Mucosa of gallbladder (tissue), 1 donor: ENCODE results near the gene PRDM1. TPM values are rescaled to one million over a fixed set of nuclear protein-coding genes. Genes with fewer than 3 reads are reported as not detected.

Experiments
- DNase-seq: peaks from one replicate; pipeline ENCODE4 v3.0.0-alpha.2; 2020; ENCODE audit warnings: low spot score
- total RNA-seq: library from RNA; stranded (reverse); gene quantifications from one replicate; pipeline ENCODE4 v1.2.1, GENCODE V29; 2021
- donor health status: DM: no; HTN: no; CAD: no.

Gene PRDM1
- total RNA-seq, 1 donor from 2014 or later, result 16.9 TPM

DNA sequence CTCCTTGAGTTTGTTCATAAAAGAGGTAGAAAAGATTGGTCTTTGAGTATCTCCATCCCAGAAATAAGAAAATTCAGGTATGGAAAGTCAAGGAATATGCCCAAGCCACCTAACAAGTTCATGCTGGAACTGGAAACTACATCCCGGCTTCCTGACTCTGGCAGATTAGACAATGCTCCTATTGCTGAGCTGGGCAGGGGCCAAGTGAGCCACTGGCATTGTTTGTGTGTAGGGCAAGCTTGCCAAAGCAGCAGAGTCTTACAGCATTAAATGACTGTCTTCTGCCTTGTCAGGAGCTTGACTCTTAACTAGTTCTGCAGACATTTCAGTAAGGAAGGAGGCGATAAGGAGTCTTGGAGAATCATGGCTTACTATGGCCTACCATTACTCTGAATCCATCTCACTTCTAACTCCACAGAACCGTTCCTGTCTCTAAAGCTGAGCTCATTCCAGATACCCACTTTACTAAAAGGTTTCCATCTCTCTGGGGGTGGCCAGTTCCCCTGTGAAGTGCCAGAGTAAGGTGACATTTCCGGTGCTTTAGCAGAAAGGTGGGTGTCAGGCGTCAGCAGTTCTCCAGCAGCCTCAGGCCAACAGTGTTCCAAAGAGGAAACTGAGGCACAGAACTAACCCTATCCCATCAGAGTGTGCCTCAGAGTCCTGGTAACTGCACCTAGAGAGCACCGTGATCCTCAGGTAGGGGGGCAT, 30.1 kb downstream of the PRDM1 start:
- DNase-seq, result peak; percentile 35

DNA sequence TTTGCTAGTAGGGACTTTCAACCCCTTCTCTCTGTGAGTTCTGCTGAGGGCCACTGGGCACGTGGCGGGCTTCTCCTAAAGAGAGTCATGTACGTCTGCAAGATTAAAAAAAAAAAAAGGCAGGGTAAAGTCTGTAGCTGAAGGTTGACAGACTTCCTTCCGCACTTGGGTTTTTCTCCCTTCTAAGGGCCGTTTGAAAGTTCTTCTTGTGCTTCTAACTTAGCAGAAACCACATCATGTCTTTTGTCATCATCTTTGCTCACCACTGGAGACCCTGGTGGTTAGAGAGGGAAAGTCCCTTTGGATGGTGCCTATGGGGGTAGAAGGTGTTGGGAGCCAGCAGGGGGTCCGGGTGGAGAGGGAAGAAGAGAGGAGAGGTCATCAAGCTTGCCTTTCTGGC, 31.4 kb downstream of the PRDM1 start:
- no peak for DNase-seq

DNA sequence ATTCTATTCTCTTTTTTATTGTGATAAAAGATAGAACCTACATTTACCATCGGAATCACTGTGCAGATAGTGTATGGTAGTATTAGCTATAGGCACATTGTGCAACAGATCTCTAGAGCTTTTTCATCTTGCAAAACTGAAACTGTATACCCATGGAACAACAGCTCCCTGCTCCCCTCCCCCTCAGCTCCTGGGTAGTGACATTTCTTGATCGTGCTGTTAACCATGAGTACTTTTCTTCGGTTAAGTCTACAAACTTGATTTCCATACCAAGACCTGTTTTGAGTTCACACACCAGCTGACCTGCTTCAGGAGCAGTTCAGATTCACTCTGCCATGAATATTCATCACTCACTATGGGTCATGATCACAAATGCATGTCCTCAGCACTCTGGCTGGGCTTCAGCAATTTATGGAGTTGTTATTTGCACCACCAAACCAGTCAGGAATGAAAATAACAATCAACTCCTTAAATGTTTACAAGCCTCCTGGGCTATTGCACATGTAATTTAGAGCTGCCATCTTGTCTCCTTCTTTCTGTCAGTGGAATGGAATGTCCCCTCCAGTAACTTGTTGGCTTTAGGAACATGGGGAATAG, 32.8 kb downstream of the PRDM1 start:
- no peak for DNase-seq

DNA sequence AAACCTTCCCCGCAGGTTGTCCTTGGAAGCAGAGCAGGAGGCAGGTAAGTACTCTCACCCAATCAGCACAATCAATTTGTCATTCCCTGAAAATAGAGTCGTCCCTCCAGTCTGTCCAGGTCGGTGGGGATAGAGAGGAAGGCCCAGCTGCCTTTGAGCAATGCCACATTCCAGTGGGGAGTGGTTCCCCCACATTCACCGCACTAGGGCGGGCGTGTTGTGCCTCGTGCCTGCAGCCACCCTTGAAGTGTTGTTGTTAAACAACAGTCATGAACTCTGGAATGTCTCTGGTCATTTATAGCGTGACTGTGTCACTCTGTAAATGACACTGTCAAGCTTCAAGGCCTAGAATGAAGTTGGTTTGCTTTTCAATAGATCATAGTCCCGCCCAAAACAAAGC, 33.4 kb downstream of the PRDM1 start:
- DNase-seq, result no peak

DNA sequence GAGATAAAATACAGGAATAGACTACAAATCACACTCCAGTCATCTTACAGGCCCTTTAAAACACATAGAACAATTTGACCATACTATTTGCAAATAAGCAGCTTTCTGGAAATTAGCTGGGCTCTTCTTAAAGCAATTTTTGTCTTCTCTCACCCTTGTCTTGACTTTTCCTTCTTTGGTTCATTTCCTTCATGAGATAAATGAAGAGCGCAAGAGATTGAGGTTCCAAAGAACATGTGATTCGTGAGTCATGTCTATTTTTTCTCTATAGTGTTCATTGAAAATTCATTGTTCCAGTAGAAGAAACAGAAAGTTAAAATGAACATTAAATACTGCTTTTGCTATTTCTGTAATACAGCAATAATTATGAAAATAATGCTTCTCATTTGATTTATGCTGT, 33.9 kb downstream of the PRDM1 start:
- DNase-seq, result no peak

DNA sequence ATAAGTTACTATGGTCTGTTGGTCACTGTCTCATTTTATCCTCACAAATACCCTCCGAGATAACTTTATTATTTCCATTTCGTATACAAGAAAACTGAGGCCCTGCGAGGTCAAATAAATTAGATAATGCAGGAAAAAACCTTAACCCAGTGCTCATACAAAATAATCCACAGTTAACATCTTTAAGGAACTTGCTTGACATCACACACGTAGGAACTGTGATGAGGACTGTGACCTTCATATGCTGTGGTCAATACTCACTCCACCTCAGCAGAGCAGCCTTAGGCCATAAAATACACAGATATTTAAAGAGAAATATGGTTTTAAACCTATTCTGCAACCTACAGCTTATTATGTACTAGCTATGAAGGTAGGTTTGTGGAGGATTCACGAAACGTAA, 34.3 kb downstream of the PRDM1 start:
- no peak for DNase-seq

DNA sequence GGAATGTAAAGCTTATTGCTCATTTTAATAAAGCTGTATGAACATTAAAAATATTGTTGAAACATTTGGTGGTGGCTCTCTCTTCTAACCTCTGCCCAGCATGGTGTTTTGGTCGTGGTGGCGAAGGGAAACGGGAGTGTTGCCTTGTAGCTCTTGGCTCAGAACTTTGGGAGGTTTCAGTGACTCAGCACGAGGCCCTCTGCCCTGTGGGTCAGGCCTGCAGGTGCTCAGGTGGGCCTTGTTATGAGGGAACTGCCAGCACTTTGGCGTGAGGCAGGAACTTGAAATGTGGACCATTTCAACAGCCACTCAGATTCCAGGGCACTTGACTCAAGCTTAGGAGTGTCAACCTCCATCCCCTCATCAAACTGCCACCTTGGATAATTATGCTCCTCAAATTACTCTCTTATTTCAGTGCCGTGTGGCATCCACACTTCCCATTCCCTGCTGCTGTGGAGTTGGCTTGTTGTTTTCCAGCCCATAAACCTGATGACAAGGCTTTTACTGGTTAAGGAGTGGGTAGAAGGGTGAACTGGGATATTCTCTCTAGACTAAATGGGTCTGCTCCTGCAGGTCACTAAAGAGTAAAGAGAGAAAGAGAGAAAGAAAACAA, 36.3 kb downstream of the PRDM1 start:
- no peak for DNase-seq

DNA sequence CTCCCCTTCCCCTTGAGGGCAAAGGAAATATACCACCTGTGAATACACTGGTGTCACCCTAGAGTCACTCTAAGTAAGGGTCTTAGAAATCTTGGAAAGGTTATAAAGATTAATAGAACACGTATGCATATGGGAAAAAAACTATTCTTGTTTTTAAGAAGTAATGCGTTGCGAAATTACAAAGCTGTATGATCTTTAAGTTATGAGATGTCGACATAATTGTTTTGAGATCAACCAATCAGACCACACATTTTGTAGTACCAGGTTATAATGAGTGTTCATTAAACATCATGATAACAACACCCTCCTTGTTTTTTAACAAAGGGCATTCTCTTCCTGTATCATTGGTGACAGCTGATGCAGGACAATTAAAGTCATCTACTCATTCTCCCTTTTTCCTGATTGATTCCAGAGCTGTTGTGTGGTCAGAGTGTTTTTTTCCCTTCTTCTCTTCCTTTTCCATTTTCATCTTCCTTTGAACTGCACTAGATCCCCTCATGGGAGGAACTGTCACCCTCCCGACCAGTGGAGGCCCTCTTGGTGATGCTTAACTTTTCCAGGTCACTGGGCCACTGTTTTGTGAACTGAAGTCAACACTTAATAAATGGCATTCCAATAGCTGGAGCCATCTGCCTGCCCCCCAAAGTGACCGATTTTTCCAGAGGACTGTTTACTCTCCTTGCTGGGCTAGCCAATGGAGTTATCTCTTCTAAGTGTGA, 37.0 kb downstream of the PRDM1 start:
- no peak for DNase-seq

DNA sequence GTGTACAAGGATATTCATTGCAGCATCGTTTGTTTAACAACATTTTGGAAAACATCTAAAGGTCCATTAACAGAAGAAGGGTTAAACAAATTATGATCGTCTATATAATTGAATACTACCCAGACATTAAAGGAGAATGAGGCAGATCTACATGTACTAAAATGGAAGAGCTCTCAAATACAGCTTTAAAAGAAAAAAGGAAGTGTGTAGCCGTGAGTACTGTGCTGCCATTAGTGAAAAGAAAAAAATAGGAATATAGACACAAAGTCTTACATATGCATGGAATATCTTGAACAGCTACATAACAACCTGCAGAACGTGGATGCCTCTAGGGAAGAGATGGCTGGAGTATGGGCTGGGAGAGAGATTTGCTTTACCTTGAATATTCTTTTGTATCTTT, 37.9 kb downstream of the PRDM1 start:
- DNase-seq, result no peak

DNA sequence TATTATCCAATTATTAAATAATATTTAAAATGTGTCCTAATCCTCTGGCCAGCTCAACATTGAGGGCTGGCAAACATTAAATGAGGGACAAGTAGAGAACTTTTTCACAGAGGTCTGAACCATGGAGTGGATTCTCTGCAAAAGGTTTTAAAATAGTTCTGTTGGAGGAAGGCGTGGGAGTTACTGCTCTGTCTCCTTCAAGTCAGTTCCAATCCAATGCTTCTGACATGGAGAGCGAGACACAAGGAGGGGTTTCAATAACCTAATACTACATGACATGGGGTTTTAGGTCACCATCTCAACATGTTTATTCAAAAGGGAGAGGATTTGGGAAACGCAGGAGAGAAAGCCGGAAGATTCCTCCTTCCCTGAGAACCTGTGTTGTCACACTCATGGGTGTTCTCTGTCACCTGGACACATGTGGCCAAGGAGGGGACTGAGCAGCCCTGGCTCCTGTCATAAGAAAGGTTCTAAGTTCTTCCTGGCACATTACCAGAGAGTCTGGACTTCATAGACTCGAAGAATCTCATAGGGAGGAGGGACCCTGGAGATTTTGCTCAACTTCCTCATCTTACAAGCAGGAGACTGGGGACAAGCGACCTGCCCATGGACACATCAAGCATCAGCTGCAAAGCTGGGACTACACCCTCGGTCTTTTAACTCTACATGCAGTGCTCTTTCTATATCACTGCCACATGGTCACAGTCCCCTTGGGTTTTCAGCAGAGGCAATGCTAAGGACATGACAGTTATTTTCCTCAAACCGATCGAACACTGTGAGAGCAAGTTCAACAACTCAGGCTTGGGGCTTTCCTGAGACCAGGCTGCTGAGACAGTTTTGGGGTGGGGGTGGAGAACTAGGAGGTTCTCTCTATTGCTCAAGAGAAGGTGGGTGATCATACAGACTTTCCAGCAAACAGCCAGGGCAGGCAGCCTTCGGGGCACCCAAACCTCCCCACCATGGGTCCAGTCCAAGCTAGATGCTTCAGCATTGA, 38.6 kb downstream of the PRDM1 start:
- DNase-seq, result no peak

DNA sequence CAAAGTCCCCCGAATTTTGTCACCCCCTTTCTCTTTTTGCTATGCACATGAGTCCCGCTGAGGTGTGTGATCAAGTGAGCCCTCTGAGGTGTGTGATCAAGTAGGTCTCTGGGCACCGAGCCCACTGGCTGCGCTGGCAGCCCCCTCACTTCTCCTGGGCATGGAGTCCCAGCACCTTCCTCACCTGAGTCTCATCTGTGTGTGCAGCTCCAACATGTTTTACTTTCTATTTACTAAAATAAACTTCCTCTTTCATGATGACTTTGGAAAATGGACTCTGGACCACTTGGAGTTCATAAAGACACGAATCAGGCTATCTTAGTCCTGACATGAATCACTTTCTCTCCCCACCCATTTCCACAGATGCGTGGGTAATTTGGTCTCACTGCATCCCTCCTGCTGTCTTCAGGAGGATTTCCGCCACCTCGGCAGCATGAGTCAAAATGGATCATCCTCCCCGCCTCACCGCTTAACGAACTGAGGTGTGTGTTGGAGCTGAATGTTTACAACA, 39.8 kb downstream of the PRDM1 start:
- no peak for DNase-seq

DNA sequence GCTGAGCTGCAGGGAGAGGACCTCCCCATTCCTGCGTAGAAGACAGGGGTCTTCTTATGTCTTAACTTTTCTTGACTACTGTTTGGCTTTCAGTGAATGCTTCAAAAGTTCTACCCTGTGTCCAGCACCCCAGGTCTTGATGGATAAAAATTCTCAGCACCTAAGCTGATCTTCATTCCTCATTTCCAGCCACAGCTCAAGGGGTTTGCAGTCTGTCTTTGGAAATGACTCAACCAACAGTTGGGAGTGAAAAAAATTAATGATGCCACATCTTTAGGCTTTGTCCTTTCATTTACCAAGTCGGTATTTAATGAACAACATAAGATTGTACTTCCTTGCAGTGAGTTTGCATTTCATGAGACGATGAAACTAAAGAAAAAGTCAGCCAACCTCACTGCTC, 40.3 kb downstream of the PRDM1 start:
- no peak for DNase-seq

DNA sequence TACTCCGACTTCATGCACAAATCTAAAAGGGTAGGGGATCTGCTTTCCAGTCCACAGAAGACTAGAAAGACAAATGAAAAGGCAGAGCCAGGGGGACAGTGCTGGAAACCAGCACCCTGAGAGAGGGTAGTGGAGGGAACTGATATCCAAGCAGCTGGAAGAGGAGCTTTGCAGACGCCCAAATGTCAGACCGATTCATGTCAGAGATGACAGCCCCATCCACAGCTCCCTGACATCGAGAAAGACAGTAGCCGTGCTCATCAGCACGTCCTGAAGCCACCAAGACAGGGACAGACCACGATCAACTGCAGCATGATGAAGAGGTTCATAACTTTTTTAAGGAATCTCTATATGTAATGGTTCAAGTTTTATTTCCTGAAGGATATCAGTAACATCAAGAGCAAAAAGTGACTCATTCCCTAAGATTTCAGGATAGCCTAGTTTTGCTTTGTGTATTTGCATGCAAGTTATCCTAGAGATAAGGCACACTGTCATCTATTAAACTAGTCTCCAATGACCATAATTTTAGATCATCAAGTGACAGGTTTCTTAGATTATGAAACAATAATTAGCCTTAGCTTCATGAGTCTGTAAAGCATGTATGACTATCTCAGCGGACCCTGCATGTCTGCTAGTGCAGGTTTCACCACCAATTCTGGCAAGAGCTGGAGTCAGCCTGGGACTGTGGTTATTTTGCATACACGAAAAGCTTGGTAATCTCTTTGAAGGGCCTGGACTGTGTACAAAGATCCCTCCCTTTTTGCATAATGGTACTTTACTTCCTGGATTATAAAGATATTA, 43.0 kb downstream of the PRDM1 start:
- no peak for DNase-seq

DNA sequence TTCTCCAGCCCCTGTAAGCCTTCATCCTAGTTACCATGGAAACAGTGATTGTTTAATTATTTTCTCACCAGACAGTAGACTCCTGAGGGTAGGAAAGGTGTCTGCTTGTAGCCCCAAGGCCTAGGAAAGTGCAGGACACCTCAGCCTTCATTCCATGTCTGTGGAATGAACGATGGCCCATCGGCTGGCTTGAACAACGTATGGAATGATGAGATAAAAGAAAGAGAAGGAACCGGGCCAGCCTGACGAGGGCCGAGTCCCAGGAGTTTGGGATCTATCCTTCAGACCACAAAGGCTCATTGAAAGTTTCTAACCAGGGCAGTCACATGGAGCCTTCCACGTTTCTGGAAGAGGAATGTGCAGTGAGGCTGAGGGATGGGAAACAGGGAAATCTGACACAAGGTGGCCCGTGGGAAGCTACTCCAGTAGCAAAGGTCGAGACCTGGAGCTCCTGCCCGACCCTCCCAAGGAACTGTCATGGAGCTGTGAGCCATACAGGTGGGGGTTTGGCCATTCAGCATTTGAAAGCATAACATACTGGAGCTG, 46.1 kb downstream of the PRDM1 start:
- no peak for DNase-seq

DNA sequence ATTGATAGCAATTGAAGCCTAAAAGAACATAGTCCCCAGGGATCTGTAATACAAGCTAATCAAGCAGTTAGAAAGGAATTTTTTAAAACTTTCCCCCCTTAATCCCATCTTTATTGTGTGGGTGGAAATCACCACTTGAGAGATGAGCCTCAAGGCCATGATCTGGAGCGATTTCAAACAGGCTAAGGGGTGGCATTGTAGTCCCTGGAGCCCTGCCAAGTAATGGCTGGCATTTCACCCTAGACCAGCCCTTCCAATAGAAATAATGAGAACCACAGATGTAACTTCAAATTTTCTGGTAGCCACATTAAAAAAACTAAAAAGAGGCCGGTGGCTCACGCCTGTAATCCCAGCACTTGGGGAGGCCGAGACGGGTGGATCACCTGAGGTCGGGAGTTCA, 46.9 kb downstream of the PRDM1 start:
- no peak for DNase-seq

DNA sequence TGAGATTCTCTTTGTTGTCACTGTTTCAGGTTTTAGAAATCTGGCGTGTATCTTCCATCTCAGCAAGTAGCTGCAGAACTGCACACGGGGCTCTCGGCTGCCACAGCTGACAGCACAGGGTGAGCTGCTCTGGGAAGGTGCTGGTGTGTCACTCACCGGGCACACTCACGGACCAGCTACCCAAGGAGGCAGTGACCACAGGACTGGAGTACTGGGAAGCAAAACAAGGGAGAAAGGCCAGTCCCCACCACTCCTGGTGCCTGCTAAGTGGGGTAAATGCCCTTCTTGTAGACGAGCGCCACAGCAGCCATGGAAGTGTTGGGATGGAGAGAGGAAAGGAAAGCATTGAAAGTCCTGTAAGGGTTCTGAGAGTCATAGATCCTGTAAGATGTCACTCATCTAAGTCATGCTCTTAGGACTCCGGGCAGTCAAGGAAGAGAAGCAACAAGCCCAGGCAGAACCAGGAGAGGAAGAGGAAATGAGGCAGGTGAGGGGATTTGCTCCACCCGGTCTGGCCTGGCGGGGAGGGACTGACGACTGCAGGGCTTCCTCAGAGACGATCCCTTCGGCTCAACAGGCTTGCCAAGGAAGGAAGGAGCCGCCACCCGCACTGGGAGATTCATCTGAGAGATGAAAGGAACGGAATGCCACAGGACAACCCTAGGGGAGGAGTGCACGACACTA, 48.1 kb downstream of the PRDM1 start:
- no peak for DNase-seq

DNA sequence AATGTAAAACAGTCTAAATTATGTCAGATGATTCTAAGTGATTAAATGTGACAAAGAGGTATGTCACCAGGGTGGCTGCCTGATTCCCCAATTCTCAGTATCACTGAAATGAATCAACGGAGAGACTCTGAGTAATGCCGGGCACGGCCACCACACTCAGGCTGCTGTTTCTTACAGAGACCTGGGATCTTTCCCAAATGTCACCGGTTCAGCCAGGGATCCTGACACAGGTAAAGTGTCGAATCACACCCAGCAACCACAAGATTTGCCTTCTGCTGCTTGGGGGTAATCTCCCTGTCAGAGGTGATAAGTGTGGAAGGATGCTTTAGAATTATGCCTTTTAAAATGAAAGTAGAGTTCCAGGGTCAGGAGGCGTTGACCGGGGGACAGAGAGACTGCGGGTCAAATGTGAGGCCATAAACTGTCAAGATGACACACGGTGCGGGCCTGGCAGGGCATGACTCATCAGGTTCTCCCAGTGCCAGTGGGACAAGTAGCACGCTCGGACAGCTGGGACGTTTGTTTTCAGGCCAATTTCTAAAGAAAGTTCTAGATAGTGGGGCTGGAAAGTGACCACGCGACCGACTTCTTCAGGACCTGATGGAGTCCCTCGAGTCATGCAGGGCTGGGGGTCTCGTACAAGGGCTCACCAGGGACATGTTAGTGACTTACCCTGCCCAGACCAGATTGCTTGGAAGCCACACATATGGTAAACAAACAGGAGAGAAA, 48.9 kb downstream of the PRDM1 start:
- no peak for DNase-seq

DNA sequence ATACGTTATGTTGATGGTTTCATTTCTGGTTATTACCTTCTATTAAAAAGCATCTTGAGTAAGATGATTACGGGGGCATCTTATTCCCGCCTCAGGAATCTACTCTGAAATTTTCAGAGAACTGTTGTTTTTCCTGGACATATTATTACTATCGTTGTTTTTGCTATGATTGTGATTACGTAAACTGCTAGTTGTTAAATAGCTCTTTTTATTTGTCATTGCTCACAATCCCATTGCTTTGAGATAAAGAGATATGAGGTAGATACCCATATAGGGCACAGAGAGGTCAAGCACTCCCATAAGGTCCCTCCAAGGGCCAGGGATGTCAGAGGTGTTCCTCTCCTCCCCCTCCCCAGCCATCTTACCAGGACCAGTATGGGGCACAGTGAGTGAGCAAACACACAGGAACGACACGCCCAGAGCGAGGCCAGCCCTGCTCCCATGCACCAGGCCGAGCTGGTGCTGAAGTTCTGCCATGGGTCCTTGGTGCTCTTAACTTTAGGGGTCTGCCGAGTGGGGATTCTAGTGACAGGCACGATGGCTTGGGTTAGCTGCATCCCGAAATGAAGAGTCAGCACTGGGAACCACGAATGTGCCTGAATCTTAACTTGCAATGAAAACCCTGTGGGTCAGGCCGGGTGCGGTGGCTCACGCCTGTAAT, 49.9 kb downstream of the PRDM1 start:
- no peak for DNase-seq
